Measurements from ENCODE around the gene DNMT3B.

DNA sequence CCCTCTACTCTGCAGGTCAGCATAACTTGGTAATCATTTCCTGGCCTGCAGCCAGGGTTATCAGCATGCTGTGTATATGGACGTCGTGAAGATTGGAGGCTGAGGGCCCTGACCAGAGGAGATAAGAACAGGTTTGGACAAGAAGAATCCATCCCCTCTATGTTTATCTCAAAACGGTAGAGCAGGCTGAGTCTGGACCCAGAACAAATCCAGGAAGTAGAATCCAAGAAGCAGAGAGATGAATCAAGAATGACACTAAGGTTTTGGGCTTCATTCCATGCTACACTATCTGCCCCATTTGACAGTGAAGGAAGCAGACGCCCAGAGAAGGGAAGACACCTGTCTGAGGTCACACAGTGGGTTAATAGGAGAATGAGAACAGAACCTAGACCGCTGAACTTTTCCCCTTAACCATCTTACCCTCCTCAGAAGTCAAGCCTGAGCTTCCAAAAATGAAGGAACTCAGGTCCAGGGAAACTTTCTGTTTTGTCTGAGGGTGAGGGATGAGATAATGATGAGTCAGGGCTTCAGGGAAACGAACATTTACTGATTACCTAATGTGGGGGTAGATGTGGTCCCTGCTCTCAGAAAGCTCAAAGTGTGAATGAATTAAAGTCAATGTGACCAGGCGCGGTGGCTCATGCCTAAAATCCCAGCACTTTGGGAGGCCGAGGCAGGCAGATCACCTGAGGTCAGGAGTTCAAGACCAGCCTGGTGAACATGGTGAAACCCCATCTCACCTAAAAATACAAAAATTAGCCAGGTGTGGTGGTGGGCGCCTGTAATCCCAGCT lies 9.5 kb upstream of the DNMT3B start:
- TF ChIP-seq, protein P1, sequence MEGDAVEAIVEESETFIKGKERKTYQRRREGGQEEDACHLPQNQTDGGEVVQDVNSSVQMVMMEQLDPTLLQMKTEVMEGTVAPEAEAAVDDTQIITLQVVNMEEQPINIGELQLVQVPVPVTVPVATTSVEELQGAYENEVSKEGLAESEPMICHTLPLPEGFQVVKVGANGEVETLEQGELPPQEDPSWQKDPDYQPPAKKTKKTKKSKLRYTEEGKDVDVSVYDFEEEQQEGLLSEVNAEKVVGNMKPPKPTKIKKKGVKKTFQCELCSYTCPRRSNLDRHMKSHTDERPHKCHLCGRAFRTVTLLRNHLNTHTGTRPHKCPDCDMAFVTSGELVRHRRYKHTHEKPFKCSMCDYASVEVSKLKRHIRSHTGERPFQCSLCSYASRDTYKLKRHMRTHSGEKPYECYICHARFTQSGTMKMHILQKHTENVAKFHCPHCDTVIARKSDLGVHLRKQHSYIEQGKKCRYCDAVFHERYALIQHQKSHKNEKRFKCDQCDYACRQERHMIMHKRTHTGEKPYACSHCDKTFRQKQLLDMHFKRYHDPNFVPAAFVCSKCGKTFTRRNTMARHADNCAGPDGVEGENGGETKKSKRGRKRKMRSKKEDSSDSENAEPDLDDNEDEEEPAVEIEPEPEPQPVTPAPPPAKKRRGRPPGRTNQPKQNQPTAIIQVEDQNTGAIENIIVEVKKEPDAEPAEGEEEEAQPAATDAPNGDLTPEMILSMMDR (IDR thresholded peaks at IDR 0.05): no peak
- TF ChIP-seq POLR2AphosphoS5 (IDR thresholded peaks at IDR 0.05; ENCODE audit: low read depth, low read length) (no peak), SIN3A (IDR thresholded peaks at IDR 0.05; ENCODE audit: borderline replicate concordance, insufficient read depth, low read depth, low read length) (no peak)
- TF ChIP-seq, protein P2, sequence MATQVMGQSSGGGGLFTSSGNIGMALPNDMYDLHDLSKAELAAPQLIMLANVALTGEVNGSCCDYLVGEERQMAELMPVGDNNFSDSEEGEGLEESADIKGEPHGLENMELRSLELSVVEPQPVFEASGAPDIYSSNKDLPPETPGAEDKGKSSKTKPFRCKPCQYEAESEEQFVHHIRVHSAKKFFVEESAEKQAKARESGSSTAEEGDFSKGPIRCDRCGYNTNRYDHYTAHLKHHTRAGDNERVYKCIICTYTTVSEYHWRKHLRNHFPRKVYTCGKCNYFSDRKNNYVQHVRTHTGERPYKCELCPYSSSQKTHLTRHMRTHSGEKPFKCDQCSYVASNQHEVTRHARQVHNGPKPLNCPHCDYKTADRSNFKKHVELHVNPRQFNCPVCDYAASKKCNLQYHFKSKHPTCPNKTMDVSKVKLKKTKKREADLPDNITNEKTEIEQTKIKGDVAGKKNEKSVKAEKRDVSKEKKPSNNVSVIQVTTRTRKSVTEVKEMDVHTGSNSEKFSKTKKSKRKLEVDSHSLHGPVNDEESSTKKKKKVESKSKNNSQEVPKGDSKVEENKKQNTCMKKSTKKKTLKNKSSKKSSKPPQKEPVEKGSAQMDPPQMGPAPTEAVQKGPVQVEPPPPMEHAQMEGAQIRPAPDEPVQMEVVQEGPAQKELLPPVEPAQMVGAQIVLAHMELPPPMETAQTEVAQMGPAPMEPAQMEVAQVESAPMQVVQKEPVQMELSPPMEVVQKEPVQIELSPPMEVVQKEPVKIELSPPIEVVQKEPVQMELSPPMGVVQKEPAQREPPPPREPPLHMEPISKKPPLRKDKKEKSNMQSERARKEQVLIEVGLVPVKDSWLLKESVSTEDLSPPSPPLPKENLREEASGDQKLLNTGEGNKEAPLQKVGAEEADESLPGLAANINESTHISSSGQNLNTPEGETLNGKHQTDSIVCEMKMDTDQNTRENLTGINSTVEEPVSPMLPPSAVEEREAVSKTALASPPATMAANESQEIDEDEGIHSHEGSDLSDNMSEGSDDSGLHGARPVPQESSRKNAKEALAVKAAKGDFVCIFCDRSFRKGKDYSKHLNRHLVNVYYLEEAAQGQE (IDR thresholded peaks at IDR 0.05; ENCODE audit: insufficient read depth in 1 of 2, low read depth in 2 of 2, low read length in 1 of 2): no peak
